CD4-positive, alpha-beta T cell treated with Interleukin-17A for 1 hour (primary cell): ENCODE results near the gene CXCL8.

Source experiments
- DNase-seq: peaks from one replicate; pipeline ENCODE4 v3.0.0-alpha.2; 2020

Gene CXCL8

GRCh38 chr4:73718375-73719373, 21.7 kb upstream of the CXCL8 start:
- DNase-seq: no peak

DNA sequence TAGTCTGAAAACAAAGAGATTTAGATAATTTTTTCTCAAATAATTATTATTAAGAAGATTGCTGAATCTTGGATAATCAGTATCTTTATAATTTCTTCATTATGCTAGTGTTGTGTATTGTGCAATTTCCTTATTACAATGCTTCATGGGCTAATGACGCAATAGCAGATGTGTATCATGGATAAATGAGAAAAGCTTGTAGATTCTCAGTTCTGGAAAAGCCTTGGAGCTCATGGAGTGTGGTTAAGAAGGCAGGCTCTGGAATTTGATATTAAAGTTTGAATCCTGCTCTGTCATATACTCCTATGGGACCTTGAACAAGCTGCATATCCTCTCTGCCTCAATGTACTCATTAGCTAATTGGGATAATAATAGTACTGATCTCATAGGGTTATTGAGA, 18.9 kb upstream of the CXCL8 start:
- no peak for DNase-seq

- DNase-seq: no peak
Observed at GRCh38 chr4:73721909-73722308, 18.5 kb upstream of the CXCL8 start.

DNA sequence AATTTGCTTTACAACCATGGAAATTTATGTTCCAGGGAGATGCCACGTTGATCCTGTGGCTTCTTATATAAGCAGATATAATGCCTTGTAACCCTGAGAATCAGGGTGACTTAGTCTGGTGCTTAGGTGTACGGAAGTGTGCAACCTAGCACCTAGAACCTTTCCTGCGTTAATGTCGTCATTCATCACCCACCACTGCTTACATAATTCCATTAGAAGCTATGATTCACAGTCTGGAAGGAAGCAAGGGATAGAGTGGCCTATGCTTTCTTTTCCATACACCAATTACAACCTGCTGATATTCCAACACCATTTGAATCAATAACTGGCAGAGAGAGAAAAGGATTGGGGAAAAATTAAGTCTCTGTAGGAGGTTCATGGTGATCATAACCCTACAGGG, 17.3 kb upstream of the CXCL8 start:
- DNase-seq: no peak

DNA sequence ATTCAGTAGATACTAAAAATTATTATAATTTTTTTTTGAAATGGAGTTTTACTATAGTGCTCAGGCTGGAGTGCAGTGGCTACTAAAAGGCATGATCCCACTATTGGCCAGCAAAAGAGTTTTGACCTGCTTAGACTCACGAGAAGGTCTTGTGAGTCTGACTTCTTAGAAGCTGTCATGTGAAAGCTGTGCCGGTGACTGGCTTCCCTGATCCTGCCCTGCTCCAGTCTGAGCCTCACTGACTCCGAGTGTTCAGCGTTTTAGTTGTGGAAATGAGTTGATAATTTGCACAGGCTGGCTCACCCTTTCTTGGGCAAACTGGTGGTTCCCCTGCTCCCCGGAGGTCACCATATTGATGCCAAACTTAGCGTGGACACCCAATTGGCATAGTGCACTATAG, 16.4 kb upstream of the CXCL8 start:
- DNase-seq: no peak

- DNase-seq: no peak
Observed at GRCh38 chr4:73725510-73725909, 14.9 kb upstream of the CXCL8 start.

DNA sequence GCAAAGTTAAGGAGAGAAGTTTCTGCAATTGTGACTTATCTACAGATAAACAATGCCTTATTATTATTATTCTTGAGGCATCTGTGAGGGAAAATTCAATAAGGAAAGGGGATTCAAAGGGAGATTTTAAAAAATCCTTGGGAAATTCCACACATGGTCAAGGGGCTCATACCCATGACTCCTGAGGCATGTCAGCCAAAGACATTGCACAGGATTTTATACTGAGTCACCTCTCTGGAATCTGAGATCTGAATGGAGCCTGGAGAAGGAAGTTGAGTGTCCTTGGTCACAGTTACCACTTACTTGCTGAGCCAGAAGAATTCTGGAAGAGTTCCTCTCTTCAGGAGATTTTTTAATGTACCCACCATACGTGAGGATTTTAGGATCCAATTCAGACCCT, 14.4 kb upstream of the CXCL8 start:
- no peak for DNase-seq

- DNase-seq: no peak
Observed at GRCh38 chr4:73727685-73728084, 12.7 kb upstream of the CXCL8 start.

GRCh38 chr4:73728091-73728741, 12.2 kb upstream of the CXCL8 start:
- DNase-seq: no peak

GRCh38 chr4:73729534-73730165, 10.7 kb upstream of the CXCL8 start:
- no peak for DNase-seq

- DNase-seq: no peak
Observed at GRCh38 chr4:73730292-73730691, 10.1 kb upstream of the CXCL8 start.

DNA sequence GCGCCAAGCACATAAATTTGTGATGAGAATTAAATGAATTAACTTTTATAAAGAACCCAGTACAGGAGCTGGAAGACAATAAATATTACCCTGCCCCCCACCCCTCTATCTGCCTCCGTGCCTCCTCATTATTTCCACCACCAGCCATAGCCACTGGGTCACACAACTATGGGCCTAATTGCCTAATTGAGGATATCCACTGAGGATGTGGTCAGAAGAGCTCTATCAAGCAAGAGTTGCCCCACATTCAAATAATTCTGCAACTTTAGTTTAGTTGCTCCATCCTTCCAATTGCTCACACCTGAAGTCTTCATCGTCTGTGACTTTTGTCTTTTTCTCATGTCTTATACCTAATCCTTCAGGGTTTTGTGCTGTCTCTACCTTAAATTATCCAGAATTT, 9.5 kb upstream of the CXCL8 start:
- no peak for DNase-seq

- no peak for DNase-seq
Observed at GRCh38 chr4:73731968-73732610, 8.3 kb upstream of the CXCL8 start.

DNA sequence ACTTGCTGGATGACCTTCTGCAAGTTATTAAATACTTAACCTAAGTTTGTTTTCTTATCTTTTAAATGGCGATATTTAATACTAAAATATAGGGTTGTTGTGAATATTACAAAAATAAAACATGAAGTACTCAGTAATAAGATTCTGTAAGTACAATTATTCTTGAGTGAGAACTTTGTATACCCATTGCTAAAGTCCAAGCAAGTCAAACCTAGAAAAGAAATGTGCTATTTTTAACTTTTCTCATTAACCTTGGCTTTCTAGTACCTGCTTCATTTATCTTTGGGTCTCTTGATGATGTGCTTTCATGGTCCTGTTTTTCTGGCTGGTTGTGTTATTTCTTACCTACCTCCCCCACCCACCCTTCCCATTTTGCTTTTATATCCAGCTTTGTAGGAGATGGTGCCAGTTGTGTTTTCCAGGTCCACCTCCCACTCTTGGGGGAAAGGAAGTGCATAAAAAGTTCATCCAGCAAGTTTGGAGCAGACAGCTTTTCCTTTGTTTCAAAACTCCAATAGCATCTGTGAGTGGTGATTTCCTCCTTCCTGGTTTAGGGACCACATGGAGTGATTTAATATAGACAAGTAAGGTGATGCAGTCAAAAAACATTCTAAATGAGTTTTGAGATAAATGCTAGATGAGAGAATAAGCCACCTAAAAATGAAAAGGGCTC, 7.5 kb upstream of the CXCL8 start:
- no peak for DNase-seq

DNA sequence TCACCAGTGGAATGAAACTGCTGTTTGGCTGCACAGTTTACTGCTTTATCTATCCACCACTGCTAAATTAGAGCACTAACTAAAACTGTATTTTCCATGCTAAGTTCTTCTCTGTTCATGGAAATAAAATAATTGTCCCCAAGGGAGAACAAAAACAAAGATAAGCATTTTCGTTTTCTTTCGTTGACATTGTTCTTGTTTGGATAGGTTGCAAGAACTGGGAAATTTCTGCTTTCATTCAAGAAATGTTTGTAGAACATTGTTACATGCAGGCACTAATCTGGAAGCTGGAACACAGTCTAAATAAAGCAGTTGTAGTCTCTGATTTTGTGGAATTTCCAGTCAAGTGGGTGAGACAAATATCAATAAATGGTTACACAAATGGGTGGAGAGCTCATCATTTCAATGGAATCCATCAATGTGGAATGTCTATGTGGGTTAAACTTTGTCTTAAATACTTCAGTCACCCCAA, 5.8 kb upstream of the CXCL8 start:
- no peak for DNase-seq

DNA sequence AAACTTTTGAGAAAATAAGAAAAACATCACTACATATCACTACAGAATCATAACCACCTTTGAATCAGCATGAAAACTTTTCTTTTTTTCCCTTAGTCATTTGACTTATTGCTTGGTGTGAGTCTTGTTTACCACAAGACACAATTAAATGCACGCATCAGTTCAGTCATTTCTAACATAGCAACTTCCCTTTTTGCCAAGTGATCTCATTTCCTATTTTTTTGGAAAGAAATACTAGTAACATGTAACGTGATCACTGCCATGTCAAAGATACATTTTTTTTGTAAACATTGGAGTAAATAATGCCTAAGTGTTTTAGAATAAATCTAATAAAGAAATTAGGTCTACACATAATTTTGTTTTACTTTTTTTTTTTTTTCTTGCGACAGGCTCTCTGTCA, 5.1 kb upstream of the CXCL8 start:
- peak; percentile 19 for DNase-seq

DNA sequence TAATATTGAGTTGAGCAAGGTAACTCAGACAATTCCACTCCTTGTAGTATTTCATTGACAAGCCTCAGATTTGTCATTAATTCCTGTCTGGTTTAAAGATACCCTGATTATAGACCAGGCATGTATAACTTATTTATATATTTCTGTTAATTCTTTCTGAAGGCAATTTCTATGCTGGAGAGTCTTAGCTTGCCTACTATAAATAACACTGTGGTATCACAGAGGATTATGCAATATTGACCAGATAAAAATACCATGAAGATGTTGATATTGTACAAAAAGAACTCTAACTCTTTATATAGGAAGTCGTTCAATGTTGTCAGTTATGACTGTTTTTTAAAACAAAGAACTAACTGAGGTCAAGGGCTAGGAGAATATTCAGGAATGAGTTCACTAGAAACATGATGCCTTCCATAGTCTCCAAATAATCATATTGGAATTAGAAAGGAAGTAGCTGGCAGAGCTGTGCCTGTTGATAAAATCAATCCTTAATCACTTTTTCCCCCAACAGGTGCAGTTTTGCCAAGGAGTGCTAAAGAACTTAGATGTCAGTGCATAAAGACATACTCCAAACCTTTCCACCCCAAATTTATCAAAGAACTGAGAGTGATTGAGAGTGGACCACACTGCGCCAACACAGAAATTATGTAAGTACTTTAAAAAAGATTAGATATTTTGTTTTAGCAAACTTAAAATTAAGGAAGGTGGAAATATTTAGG, 821 bp downstream of the CXCL8 start:
- no peak for DNase-seq

GRCh38 chr4:73741750-73742489, 1.6 kb downstream of the CXCL8 start:
- DNase-seq: no peak

DNA sequence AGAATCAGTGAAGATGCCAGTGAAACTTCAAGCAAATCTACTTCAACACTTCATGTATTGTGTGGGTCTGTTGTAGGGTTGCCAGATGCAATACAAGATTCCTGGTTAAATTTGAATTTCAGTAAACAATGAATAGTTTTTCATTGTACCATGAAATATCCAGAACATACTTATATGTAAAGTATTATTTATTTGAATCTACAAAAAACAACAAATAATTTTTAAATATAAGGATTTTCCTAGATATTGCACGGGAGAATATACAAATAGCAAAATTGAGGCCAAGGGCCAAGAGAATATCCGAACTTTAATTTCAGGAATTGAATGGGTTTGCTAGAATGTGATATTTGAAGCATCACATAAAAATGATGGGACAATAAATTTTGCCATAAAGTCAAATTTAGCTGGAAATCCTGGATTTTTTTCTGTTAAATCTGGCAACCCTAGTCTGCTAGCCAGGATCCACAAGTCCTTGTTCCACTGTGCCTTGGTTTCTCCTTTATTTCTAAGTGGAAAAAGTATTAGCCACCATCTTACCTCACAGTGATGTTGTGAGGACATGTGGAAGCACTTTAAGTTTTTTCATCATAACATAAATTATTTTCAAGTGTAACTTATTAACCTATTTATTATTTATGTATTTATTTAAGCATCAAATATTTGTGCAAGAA, 2.3 kb downstream of the CXCL8 start:
- no peak for DNase-seq

- DNase-seq: no peak
Observed at GRCh38 chr4:73743281-73743680, 2.9 kb downstream of the CXCL8 start.

- DNase-seq: no peak
Observed at GRCh38 chr4:73743795-73744194, 3.4 kb downstream of the CXCL8 start.
